Pons (tissue), 1 donor: Measurements from ENCODE around the gene TLNRD1.
A peak's percentile ranks its signal among the peaks of the same experiment; 100 is the strongest.

Source experiments
- DNase-seq: peaks from one replicate; pipeline ENCODE4 v3.0.0-alpha.2; 2016; ENCODE audit warnings: low spot score

TLNRD1 gene

GRCh38 chr15:81029414-81030300 is 28.9 kb downstream of the TLNRD1 start:
- DNase-seq, result no peak

- DNase-seq, result no peak
Measured at GRCh38 chr15:81030301-81030750, 29.6 kb downstream of the TLNRD1 start.

GRCh38 chr15:81031203-81031602 is 30.5 kb downstream of the TLNRD1 start:
- DNase-seq, result no peak

DNA sequence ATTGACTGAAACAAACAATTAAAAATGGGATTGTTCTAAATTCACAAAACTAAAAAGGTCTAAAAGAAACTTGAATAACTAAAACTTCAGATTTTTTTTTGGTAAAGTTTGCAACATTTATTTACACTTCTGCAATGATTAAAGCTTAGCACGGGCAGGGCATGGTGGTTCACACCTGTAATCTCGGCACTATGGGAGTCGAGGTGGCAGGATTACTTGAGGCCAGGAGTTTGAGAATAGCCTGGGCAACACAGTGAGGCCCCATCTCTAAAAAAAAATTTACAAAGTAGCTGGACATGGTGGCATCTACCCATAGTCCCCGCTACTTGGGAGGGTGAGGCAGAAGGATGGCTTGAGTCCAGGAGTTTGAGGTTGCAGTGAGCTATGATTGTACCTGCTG is 31.6 kb downstream of the TLNRD1 start:
- no peak for DNase-seq

- no peak for DNase-seq
Measured at GRCh38 chr15:81032818-81033217, 32.1 kb downstream of the TLNRD1 start.

GRCh38 chr15:81033508-81033907 is 32.8 kb downstream of the TLNRD1 start:
- no peak for DNase-seq

DNA sequence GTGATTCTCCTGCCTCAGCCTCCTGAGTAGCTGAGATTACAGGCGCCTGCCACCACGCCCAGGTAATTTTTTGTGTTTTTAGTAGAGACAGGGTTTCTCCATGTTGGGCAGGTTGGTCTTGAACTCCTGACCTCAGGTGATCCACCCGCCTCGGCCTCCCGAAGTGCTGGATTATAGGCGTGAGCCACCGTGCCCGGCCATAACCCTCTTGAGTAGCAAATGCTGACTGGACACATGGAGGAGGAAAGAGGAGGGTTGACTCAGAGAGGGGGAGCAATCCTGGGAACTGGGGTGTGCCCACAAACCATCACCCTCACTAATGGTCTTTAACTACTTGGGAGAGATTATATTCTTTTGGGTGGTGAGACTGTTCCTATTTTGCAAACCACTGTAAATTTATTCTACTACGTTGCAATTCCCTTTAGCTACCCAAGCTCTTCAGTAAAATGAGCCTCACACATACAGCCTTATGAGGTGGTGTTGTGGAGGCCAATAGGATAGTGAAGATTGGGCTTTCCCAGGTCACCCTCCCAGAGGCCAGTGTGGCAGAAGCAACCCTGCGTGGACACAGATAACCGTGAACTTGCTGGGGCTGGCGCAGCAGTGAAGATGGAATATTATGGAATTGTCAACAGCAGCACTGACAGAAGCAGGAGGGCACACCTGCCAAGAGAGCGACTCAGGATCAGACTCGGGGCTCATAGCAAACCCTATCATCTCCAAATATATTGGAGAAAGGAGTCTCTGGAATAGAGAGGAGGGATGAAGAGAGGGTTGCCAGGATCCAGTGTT is 37.4 kb downstream of the TLNRD1 start:
- no peak for DNase-seq

- DNase-seq, result no peak
Measured at GRCh38 chr15:81038975-81039607, 38.4 kb downstream of the TLNRD1 start.

DNA sequence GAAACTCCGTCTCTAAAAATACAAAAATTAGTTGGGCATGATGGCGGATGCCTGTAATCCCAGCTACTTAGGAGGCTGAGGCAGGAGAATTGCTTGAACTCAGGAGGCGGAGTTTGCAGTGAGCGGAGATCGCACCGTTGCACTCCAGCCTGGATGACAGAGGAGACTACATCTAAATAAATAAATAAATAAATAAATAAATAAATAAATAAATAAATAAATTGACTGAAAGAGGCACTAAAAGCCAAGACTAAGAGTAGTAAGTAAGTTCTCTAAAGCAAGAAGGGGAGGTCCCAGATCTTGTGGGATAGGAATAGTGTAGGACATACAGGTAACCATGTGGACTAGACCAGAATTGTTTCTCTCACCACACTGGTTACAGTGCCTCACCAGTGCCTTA is 40.0 kb downstream of the TLNRD1 start:
- no peak for DNase-seq

GRCh38 chr15:81043281-81043934 is 42.7 kb downstream of the TLNRD1 start:
- no peak for DNase-seq

DNA sequence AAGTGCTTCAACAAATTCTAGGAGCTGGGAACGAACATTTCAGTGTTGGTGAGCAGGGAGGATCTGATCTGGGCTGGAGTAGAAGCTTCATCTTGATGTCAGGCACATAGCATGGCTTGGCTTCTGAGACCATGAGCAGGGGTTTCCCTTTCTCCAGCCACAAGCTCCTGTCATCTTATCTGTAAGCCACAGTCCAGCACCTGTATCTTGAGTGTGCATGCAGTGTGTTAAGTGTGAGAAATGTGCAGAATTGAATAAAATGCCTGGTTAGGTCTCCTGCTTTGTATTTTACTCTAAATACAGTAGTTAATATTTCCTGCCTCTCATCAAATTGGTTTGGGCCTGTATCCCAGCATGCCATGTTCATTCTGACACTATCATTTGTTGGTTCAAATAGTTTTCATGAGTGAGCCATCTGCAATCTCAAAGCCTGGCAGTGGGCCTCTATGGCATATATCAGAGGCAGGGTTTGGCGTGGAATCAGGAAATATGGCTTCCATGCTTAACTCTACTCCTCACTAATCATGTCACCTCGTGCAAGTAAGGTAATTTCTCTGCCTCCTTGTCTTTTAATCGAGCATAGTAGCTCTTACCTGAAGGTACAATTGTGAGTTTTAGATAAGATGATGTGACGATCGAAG is 43.3 kb downstream of the TLNRD1 start:
- DNase-seq, result no peak

DNA sequence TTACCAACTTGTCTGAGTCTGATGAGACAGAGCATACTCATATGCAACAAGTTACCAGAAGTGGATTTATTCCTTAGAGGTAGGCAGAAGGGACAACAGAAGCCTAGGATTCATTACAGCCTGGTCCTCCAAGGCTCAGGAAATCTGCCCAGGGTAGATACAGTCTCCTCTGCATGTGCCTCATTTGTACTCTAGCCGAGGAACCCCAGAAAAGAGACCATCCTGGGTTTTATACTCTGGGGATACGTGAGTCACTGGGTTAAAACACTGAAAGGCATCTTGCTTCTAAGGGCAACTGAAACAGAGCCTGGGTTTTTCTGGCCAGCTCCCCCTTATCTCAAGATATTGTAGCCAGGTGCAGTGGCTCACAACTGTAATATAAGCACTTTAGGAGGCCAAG is 45.6 kb downstream of the TLNRD1 start:
- DNase-seq, result no peak

DNA sequence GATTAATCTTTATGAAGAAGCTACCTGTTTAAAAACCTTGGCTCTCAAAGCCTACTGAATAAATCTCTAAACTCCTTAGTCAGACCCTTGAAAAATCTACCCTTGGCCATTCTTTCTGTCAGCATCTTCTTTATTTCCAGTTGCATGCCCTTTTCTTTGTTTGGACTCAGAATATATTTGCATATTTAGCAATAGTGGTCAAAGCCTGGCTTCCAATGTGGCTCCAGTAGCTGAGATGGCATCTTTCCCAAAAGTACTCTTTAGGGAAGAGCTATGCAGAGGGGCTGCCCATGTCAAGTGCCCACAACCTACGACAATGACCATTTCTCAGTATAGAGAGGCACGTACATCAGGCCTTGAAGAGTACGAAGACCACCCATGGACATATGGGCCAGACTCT is 47.2 kb downstream of the TLNRD1 start:
- peak; percentile 42 for DNase-seq

DNA sequence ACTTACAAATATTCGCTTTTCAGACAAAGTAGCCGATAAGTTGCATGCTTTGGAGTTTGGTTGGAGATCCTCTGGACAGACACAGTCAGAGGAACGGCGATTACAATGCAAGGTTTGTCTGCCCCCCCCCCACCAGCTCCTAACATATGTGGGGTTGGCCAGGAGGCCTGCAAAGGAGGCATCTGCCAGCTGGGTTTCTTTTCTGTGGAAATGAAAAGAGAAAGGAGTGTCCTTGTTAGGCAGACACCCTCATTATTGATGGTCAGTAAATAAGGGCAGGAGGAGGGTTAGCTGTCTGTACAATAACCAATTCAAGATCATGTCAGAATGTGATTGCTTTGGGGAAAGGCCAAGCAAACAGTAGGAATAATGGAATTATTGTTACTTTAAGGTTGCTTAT is 49.1 kb downstream of the TLNRD1 start:
- DNase-seq, result peak; percentile 96

- DNase-seq, result no peak
Measured at GRCh38 chr15:81050259-81050658, 49.5 kb downstream of the TLNRD1 start.

GRCh38 chr15:81050805-81051204 is 50.1 kb downstream of the TLNRD1 start:
- DNase-seq, result peak; percentile 28

GRCh38 chr15:81052046-81052445 is 51.3 kb downstream of the TLNRD1 start:
- no peak for DNase-seq

DNA sequence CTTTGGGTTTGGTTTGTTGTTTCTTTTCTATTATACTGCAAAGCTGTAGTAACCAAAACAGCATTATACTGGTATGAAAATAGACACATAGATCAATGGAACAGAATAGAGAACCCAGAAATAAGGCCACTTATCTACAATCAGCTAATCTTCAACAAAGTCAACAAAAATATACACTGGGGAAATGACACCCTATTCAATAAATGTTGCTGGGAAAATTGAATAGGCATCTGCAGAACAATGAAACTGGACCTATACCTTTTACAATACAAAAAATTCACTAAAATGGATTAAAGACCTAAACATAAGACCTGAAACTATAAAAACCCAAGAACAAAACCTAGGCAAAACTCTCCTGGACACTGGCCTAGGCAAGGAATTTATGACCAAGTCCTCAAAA is 52.9 kb downstream of the TLNRD1 start:
- no peak for DNase-seq

GRCh38 chr15:81054236-81054635 is 53.5 kb downstream of the TLNRD1 start:
- no peak for DNase-seq
